Naive thymus-derived CD8-positive, alpha-beta T cell (primary cell): Measurements from ENCODE around the gene POC1A. TPM values are rescaled to one million over a fixed set of nuclear protein-coding genes. Genes with fewer than 3 reads are reported as not detected.

Experiments
- ATAC-seq, 2 donors: fragments of 150-1000 bp; cut with Tn5 transposase in 1 of 2; sonication (Bioruptor Pico), chemical (Tn5 transposase) in 1 of 2; 1 replicate in 1 of 2; 2 replicates in 1 of 2; pipeline ENCODE4 v1.10.0; 2021; ENCODE audit warnings: mild to moderate bottlenecking in 2 of 2, moderate library complexity in 2 of 2
- POLR2A ChIA-PET: fragments of 350-600 bp; sonication (Branson Sonifier 250); formaldehyde crosslinking; loops from one replicate; lab custom pipeline; 2021; ENCODE audit warnings: antibody characterized with exemption; lab: Charles Lee
- DNase-seq, 10 donors: peaks; one replicate each; pipeline versions ENCODE4 v3.0.0 to v3.0.0-alpha.2; 2020 to 2022
- H3K27ac Mint-ChIP-seq, 10 donors: one replicate each; pipeline ENCODE4 v1.8.0; 2020 to 2022; ENCODE audit warnings: mild to moderate bottlenecking in 10 of 10, mixed read lengths in 10 of 10, moderate library complexity in 4 of 10, inconsistent platforms in 1 of 10
- H3K27me3 Mint-ChIP-seq, 5 donors: one replicate each; pipeline ENCODE4 v1.8.0; 2021 to 2022; ENCODE audit warnings: mixed read lengths in 5 of 5
- H3K36me3 Mint-ChIP-seq, 3 donors: one replicate each; pipeline ENCODE4 v1.8.0; 2020 to 2022; ENCODE audit warnings: mixed read lengths in 3 of 3, mild to moderate bottlenecking in 2 of 3, inconsistent platforms in 1 of 3
- H3K4me1 Mint-ChIP-seq, 4 donors: one replicate each; pipeline ENCODE4 v1.8.0; 2021 to 2022; ENCODE audit warnings: mixed read lengths in 4 of 4
- H3K4me3 Mint-ChIP-seq, 10 donors: one replicate each; pipeline ENCODE4 v1.8.0; 2020 to 2022; ENCODE audit warnings: mild to moderate bottlenecking in 10 of 10, mixed read lengths in 10 of 10, moderate library complexity in 6 of 10, inconsistent platforms in 1 of 10
- H3K9me3 Mint-ChIP-seq, 9 donors: one replicate each; pipeline ENCODE4 v1.8.0; 2020 to 2022; ENCODE audit warnings: mixed read lengths in 9 of 9, mild to moderate bottlenecking in 3 of 9, inconsistent platforms in 1 of 9, moderate library complexity in 1 of 9
- polyA plus RNA-seq, 3 donors: library from polyadenylated mRNA; unstranded; fragments of 300-500 nt; fragmentation: Illumina TruSeq; gene quantifications; one replicate each; pipeline ENCODE4 v1.2.3, GENCODE V29; 2021
- total RNA-seq, 8 experiments: library from RNA in 2 of 8; stranded (reverse) in 2 of 8; gene quantifications; one replicate each; pipeline ENCODE4 v1.2.3 and lab custom pipeline; 2021 to 2026

The POC1A gene
- total and polyA plus RNA-seq, 5 experiments from 2014 or later = 0.28 to 1.9 (median 1.1) TPM

- ATAC-seq = no peak
- H3K9me3 Mint-ChIP-seq = no peaks in the 10 kb centered on the region
These were observed 94.4 kb downstream of the POC1A start for GRCh38 chr3:52059781-52060180.

GRCh38 chr3:52057812-52058495 is 96.3 kb downstream of the POC1A start:
- DNase-seq = peak in 1 of 10 donors; percentile 4
- H3K9me3 Mint-ChIP-seq = no peaks in the 10 kb centered on the region

More at GRCh38 chr3:52059781-52060180, 94.4 kb downstream of the POC1A start:
- peaks cover 6 to 14% (median 12%) of the 10 kb centered on the region in 4 donors for H3K4me1 Mint-ChIP-seq
- POLR2A ChIA-PET = interaction anchor here (1.1 kb wide), 1 partner anchor 8 kb away, joined by 4 read pairs; no protein-coding TSS in a partner anchor
- H3K27ac Mint-ChIP-seq = peak overlapping the region in 4 of 10 donors; percentile 7 to 79 (median 46)
- H3K36me3 Mint-ChIP-seq = no peaks in the 10 kb centered on the region
- peak overlapping the region in 1 of 10 donors; percentile 13 for H3K4me3 Mint-ChIP-seq
- DNase-seq = no peak
- H3K27me3 Mint-ChIP-seq = no peaks in the 10 kb centered on the region

GRCh38 chr3:52056968-52057811 is 97.0 kb downstream of the POC1A start:
- ATAC-seq (peak; percentile 81 to 87), DNase-seq (peak; percentile 92 to 100 (median 99))
- Mint-ChIP-seq H3K9me3 (no peaks in the 10 kb centered on the region), H3K4me1 (peaks cover 25 to 39% (median 34%) of the 10 kb centered on the region in 4 donors), H3K36me3 (peaks cover 0 to 10% (median 0%) of the 10 kb centered on the region in 3 donors), H3K4me3 (peak overlapping the region; percentile 87 to 95 (median 92)), H3K27ac (peak overlapping the region; percentile 85 to 98 (median 93)), H3K27me3 (no peaks in the 10 kb centered on the region)
- POLR2A ChIA-PET = interaction anchor here (0.6 to 3.3 kb wide), 20 partner anchors 9 to 1820 kb away, joined by 3 to 27 read pairs (median 4); partner anchors contain the start of genes ACY1, DCAF1, PARP3 and POC1A

More at GRCh38 chr3:52057812-52058495, 96.3 kb downstream of the POC1A start:
- POLR2A ChIA-PET = interaction anchor here (0.6 to 2.9 kb wide), 11 partner anchors 12 to 1821 kb away, joined by 3 to 27 read pairs (median 5); partner anchors contain the start of genes ACY1, DCAF1, POC1A and UQCC5
- ATAC-seq = no peak
- peak overlapping the region; percentile 66 to 95 (median 90) for H3K27ac Mint-ChIP-seq
- H3K36me3 Mint-ChIP-seq = peaks cover 0 to 9% (median 0%) of the 10 kb centered on the region in 3 donors
- H3K4me3 Mint-ChIP-seq = peak overlapping the region; percentile 69 to 95 (median 92)
- H3K27me3 Mint-ChIP-seq = no peaks in the 10 kb centered on the region
- H3K4me1 Mint-ChIP-seq = peaks cover 24 to 33% (median 28%) of the 10 kb centered on the region in 4 donors

- ATAC-seq (peak; percentile 19 to 30), DNase-seq (peak; percentile 46 to 77 (median 66))
- H3K9me3 Mint-ChIP-seq = no peaks in the 10 kb centered on the region
- H3K4me1 Mint-ChIP-seq = peaks cover 30 to 44% (median 39%) of the 10 kb centered on the region in 4 donors
- POLR2A ChIA-PET = interaction anchor here (0.6 to 3.3 kb wide), 21 partner anchors 9 to 480 kb away, joined by 3 to 27 read pairs (median 4); partner anchors contain the start of genes ACY1, ALAS1, PARP3 and POC1A
- H3K27ac Mint-ChIP-seq = peak within 1 kb of the TSS; percentile 85 to 98 (median 93)
- peak within 1 kb of the TSS; percentile 87 to 95 (median 94) for H3K4me3 Mint-ChIP-seq
- H3K36me3 Mint-ChIP-seq = peaks cover 0 to 16% (median 0%) of the 10 kb centered on the region in 3 donors
- no peaks in the 10 kb centered on the region for H3K27me3 Mint-ChIP-seq
These were observed 97.7 kb downstream of the POC1A start, which contains the start of gene DUSP7 for GRCh38 chr3:52056521-52056967. DUSP7 (minus strand) TSS chr3:52056571; CDS start chr3:52056366, 205 bp downstream.

GRCh38 chr3:52055537-52056351 is 98.5 kb downstream of the POC1A start:
- H3K27ac Mint-ChIP-seq = peak overlapping the region; percentile 60 to 94 (median 86)
- no peaks in the 10 kb centered on the region for H3K27me3 Mint-ChIP-seq
- H3K4me3 Mint-ChIP-seq = peak overlapping the region; percentile 85 to 94 (median 90)
- H3K9me3 Mint-ChIP-seq = no peaks in the 10 kb centered on the region
- POLR2A ChIA-PET = interaction anchor here (0.6 to 3.3 kb wide), 20 partner anchors 10 to 1763 kb away, joined by 3 to 27 read pairs (median 4); partner anchors contain the start of genes ACY1, ALAS1, IFRD2 and PARP3
- peak; percentile 9 to 17 for ATAC-seq
- H3K36me3 Mint-ChIP-seq = peaks cover 0 to 23% (median 3%) of the 10 kb centered on the region in 3 donors
- H3K4me1 Mint-ChIP-seq = peaks cover 28 to 52% (median 47%) of the 10 kb centered on the region in 4 donors
- DNase-seq = peak; percentile 25 to 68 (median 46)

GRCh38 chr3:52054661-52055511 is 99.3 kb downstream of the POC1A start:
- H3K4me1 Mint-ChIP-seq = peaks cover 28 to 57% (median 53%) of the 10 kb centered on the region in 4 donors

GRCh38 chr3:52053307-52054304 is 100.6 kb downstream of the POC1A start:
- POLR2A ChIA-PET = interaction anchor here (0.7 to 3.3 kb wide), 11 partner anchors 9 to 234 kb away, joined by 3 to 26 read pairs (median 3); partner anchors contain the start of genes ACY1, GLYCTK and RPL29
- H3K4me3 Mint-ChIP-seq = peak overlapping the region; percentile 79 to 94 (median 88)
- DNase-seq (peak in 5 of 10 donors; percentile 13 to 67 (median 37)), ATAC-seq (no peak)
- peak overlapping the region; percentile 86 to 97 (median 94) for H3K27ac Mint-ChIP-seq
- H3K27me3 Mint-ChIP-seq = no peaks in the 10 kb centered on the region
- no peaks in the 10 kb centered on the region for H3K9me3 Mint-ChIP-seq
- peaks cover 30 to 65% (median 63%) of the 10 kb centered on the region in 4 donors for H3K4me1 Mint-ChIP-seq
- H3K36me3 Mint-ChIP-seq = peaks cover 0 to 43% (median 4%) of the 10 kb centered on the region in 3 donors

More at GRCh38 chr3:52054661-52055511, 99.3 kb downstream of the POC1A start:
- H3K9me3 Mint-ChIP-seq = no peaks in the 10 kb centered on the region
- H3K36me3 Mint-ChIP-seq = peaks cover 0 to 32% (median 4%) of the 10 kb centered on the region in 3 donors
- no peaks in the 10 kb centered on the region for H3K27me3 Mint-ChIP-seq
- H3K27ac Mint-ChIP-seq = peak overlapping the region; percentile 86 to 97 (median 94)
- POLR2A ChIA-PET = interaction anchor here (1.0 to 3.3 kb wide), 8 partner anchors 9 to 197 kb away, joined by 3 to 26 read pairs (median 4); partner anchors contain the start of genes ACY1 and RPL29
- no peak for ATAC-seq
- peak in 3 of 10 donors; percentile 16 to 28 (median 25) for DNase-seq
- peak overlapping the region; percentile 85 to 94 (median 90) for H3K4me3 Mint-ChIP-seq

- peak overlapping the region; percentile 79 to 94 (median 88) for H3K4me3 Mint-ChIP-seq
- POLR2A ChIA-PET = interaction anchor here (0.6 to 1.8 kb wide), 8 partner anchors 8 to 129 kb away, joined by 3 to 10 read pairs (median 3); partner anchors contain the start of genes ACY1 and RPL29
- peaks cover 33 to 69% (median 63%) of the 10 kb centered on the region in 4 donors for H3K4me1 Mint-ChIP-seq
- H3K27ac Mint-ChIP-seq = peak overlapping the region; percentile 86 to 97 (median 94)
- peaks cover 0 to 43% (median 4%) of the 10 kb centered on the region in 3 donors for H3K36me3 Mint-ChIP-seq
- DNase-seq (peak in 5 of 10 donors; percentile 20 to 37 (median 30)), ATAC-seq (no peak)
- H3K27me3 Mint-ChIP-seq = no peaks in the 10 kb centered on the region
- no peaks in the 10 kb centered on the region for H3K9me3 Mint-ChIP-seq
These were observed 101.4 kb downstream of the POC1A start for GRCh38 chr3:52052831-52053306.

GRCh38 chr3:52051444-52051843 is 102.8 kb downstream of the POC1A start:
- POLR2A ChIA-PET = interaction anchor here (1.3 to 1.6 kb wide), 2 partner anchors 9 to 10 kb away, joined by 4 to 9 read pairs; no protein-coding TSS in a partner anchor
- Mint-ChIP-seq H3K36me3 (peaks cover 0 to 43% (median 4%) of the 10 kb centered on the region in 3 donors), H3K4me3 (peak overlapping the region; percentile 79 to 94 (median 88)), H3K9me3 (no peaks in the 10 kb centered on the region), H3K4me1 (peaks cover 28 to 69% (median 63%) of the 10 kb centered on the region in 4 donors), H3K27me3 (no peaks in the 10 kb centered on the region), H3K27ac (peak overlapping the region; percentile 86 to 97 (median 94))
- ATAC-seq = no peak
- no peak for DNase-seq
